ENCODE data around the gene EIF3I. TPM values are rescaled to one million over a fixed set of nuclear protein-coding genes. Genes with fewer than 3 reads are reported as not detected.
A peak's percentile ranks its signal among the peaks of the same experiment; 100 is the strongest.

Gene EIF3I
- total and polyA plus RNA-seq, 2 experiments from 2014 or later: 228 to 274 TPM

- DNase-seq (ENCODE audit: low spot score) (no peak), ATAC-seq (no peak)
- no peak overlapping the region for H3K4me2 ChIP-seq
- Mint-ChIP-seq H3K27me3 (ENCODE audit: insufficient read depth, low read depth, poor library complexity) (peaks cover 3% of the 10 kb centered on the region), H3K27ac (no peak overlapping the region), H3K9me3 (no peaks in the 10 kb centered on the region), H3K36me3 (ENCODE audit: low read depth) (peaks cover 60% of the 10 kb centered on the region), H3K4me1 (peaks cover 4% of the 10 kb centered on the region; the same call in 2 of the 3 replicates), H3K4me3 (no peak overlapping the region)
- H3K9me2 ChIP-seq (ENCODE audit: insufficient read depth): no peaks in the 10 kb centered on the region
- peaks cover 38% of the 10 kb centered on the region for H3K36me3 ChIP-seq (ENCODE audit: insufficient read depth)
- TF ChIP-seq ETS1 (IDR thresholded peaks at IDR 0.05) (no peak), ZNF462 (CRISPR knock-in tag; IDR thresholded peaks at IDR 0.05) (no peak), CREB1 (CRISPR knock-in tag; IDR thresholded peaks at IDR 0.05; ENCODE audit: low read depth) (no peak), ZNF114 (CRISPR knock-in tag; IDR thresholded peaks at IDR 0.05) (no peak), EZH2 (IDR thresholded peaks at IDR 0.05; ENCODE audit: low read depth, unreplicated experiment) (no peak), REST (IDR thresholded peaks at IDR 0.05; ENCODE audit: unreplicated experiment) (no peak), JUNB (IDR thresholded peaks at IDR 0.05; ENCODE audit: unreplicated experiment) (no peak)
- H2AFZ ChIP-seq: no peak overlapping the region
- H3F3A ChIP-seq (replicated peaks; ENCODE audit: low read depth): peaks cover 14% of the 10 kb centered on the region
- H3K79me2 ChIP-seq (replicated peaks; ENCODE audit: insufficient read depth): no peaks in the 10 kb centered on the region
- no peaks in the 10 kb centered on the region for H3K27me3 ChIP-seq (ENCODE audit: insufficient read depth)
- peak overlapping the region; percentile 39; the same call in 1 of the 2 replicates for H3K27ac ChIP-seq (ENCODE audit: low read depth)
- H3K4me3 ChIP-seq: no peak overlapping the region
- H4K20me1 ChIP-seq (replicated peaks; ENCODE audit: insufficient read depth): peaks cover 3% of the 10 kb centered on the region
- H3K4me1 ChIP-seq (ENCODE audit: insufficient read depth): no peaks in the 10 kb centered on the region
Measured at GRCh38 chr1:32231843-32232432, 9.7 kb downstream of the EIF3I start.

Data from GM23338 (cell line).